ENCODE data around the gene GDF15.

DNA sequence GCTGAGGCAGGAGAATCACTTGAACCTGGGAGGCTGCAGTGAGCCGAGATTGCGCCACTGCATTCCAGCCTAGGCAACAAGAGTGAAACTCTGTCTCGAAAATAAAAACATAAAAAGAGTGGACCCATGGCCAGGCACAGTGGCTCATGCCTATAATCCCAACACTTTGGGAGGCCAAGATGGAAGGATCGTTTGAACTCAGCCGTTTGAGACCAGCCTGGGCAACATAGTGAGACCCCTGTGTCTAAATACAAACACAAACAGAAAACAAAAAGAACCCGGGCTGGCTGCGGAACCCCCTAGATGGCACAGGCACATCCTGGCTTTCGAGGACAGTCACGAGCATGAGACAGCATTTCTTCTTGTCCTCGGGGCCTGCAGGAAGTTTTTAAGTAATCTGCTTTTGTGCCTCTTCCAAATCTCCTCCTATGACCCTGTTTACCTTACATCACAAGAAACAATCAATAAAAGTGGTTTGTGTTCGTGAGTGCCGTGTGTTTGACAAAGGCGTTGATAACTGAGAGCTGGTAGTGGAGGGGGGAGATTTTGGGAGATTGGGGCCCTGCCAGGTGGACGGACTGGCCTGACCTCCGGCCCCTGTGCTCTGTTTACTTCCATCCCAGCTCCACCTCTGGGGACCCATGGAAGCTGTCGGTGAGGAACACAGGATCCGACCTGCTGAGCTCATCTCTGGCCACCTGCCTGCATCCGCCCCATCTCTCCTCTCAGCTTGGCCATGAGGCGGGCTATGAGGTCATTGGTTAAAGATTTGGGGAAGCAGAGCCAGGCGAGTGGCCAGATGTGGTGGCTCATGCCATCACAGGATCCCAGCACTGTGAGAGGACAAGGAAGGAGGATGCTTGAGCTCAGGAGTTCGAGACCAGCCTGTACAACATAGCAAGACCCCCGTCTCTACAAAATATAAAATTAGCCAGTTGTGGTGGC lies 5.9 kb upstream of the GDF15 start:
- TF ChIP-seq RAD21 (conservative IDR thresholded peaks at IDR 0.05 in 1 of 2, IDR thresholded peaks at IDR 0.05 in 1 of 2): peak in 1 of 2 experiments; percentile 24; a peak in 1 of 5 replicates
- TF ChIP-seq, protein P1, sequence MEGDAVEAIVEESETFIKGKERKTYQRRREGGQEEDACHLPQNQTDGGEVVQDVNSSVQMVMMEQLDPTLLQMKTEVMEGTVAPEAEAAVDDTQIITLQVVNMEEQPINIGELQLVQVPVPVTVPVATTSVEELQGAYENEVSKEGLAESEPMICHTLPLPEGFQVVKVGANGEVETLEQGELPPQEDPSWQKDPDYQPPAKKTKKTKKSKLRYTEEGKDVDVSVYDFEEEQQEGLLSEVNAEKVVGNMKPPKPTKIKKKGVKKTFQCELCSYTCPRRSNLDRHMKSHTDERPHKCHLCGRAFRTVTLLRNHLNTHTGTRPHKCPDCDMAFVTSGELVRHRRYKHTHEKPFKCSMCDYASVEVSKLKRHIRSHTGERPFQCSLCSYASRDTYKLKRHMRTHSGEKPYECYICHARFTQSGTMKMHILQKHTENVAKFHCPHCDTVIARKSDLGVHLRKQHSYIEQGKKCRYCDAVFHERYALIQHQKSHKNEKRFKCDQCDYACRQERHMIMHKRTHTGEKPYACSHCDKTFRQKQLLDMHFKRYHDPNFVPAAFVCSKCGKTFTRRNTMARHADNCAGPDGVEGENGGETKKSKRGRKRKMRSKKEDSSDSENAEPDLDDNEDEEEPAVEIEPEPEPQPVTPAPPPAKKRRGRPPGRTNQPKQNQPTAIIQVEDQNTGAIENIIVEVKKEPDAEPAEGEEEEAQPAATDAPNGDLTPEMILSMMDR (IDR thresholded peaks at IDR 0.05): no peak
- TF ChIP-seq MAFK (IDR thresholded peaks at IDR 0.05; ENCODE audit: partially characterized antibody): peak; percentile 94
- TF ChIP-seq EP300 (IDR thresholded peaks at IDR 0.05): peak; percentile 96 to 98
- TF ChIP-seq GATA3 (IDR thresholded peaks at IDR 0.05; ENCODE audit: borderline replicate concordance): peak; percentile 96
- TF ChIP-seq SMC3 (IDR thresholded peaks at IDR 0.05): peak; percentile 32; the same call in 1 of the 3 replicates

Measured in A549 (cell line).